HepG2 (cell line): ENCODE data around the gene KRTDAP. TPM values are rescaled to one million over a fixed set of nuclear protein-coding genes. Genes with fewer than 3 reads are reported as not detected.

Experiments
- ATAC-seq: fragments of 200-7000 bp; cut with Tn5 transposase; 3 replicates; pipeline ENCODE4 v1.9.1; 2020; ENCODE audit warnings: mild to moderate bottlenecking, moderate library complexity
- BruUV-seq: library from RNA; stranded (reverse); fragments of 400-500 nt; replicated peaks from 2 replicates; lab custom pipeline; 2021; lab: Mats Ljungman, UMichigan
- CTCF ChIA-PET: fragments of 300-600 bp; formaldehyde crosslinking; extraction: SDS; loops from one replicate; lab custom pipeline; 2021; ENCODE audit warnings: low total read pairs, inconsistent platforms, low intra/inter-chr PET ratio; lab: Yijun Ruan, JAX
- POLR2A ChIA-PET: fragments of 350-600 bp; sonication (Branson Sonifier 250); formaldehyde crosslinking; loops from one replicate; lab custom pipeline; 2020; ENCODE audit warnings: antibody characterized with exemption, inconsistent platforms; lab: Yijun Ruan, JAX
- DNase-seq: peaks from one replicate; pipeline ENCODE4 v3.0.0-alpha.2; 2015; ENCODE audit warnings: low spot score
- FAIRE-seq: peaks from 3 replicates; lab custom pipeline; 2011; peaks lifted over from hg19 to GRCh38; lab: Jason Lieb, UNC
- H2AFZ ChIP-seq: one replicate; pipeline ENCODE4 v1.6.1; 2011; ENCODE audit warnings: low read length, inconsistent platforms
- H3K27ac ChIP-seq: fragments of 300-600 bp; 3 replicates; pipeline ENCODE4 v1.8.0; 2011; ENCODE audit warnings: mixed run types, mild to moderate bottlenecking, mixed read lengths, low read length, inconsistent platforms; ENCODE audit not compliant: insufficient read depth; ENCODE audit errors: extremely low read length
- H3K27me3 ChIP-seq, 2 experiments: fragments of 200-600 bp in 1 of 2; 2 replicates in 1 of 2; 3 replicates in 1 of 2; pipeline versions ENCODE4 v1.6.0 to v1.8.0; 2011; ENCODE audit warnings: low read length in 2 of 2, mild to moderate bottlenecking in 2 of 2, moderate library complexity in 2 of 2, inconsistent platforms in 1 of 2; ENCODE audit not compliant: insufficient read depth in 2 of 2, control insufficient read depth in 1 of 2
- H3K36me3 ChIP-seq, 2 experiments: fragments of 200-600 bp in 1 of 2; replicated peaks in 1 of 2; 2 replicates in 1 of 2; 3 replicates in 1 of 2; pipeline versions ENCODE4 v1.5.1 to v1.8.0; 2011; ENCODE audit warnings: low read length in 2 of 2, inconsistent platforms in 1 of 2; ENCODE audit not compliant: insufficient read depth in 2 of 2, control insufficient read depth in 1 of 2
- H3K4me1 ChIP-seq: 2 replicates; pipeline ENCODE4 v1.5.1; 2012; ENCODE audit warnings: low read length, inconsistent platforms; ENCODE audit not compliant: insufficient read depth
- H3K4me2 ChIP-seq: 2 replicates; pipeline ENCODE4 v1.6.0; 2011; ENCODE audit warnings: low read depth, low read length, inconsistent platforms
- H3K4me3 ChIP-seq, 3 experiments: fragments of 200-600 bp in 1 of 3; sonication (generic), shearing (Covaris generic) in 1 of 3; replicated peaks in 1 of 3; 2 replicates each; pipeline ENCODE4 v1.5.1; 2011 to 2016; ENCODE audit warnings: low read length in 3 of 3, inconsistent platforms in 2 of 3, low read depth in 2 of 3, mild to moderate bottlenecking in 2 of 3, control low read depth in 1 of 3, mixed read lengths in 1 of 3; ENCODE audit not compliant: insufficient read depth in 1 of 3
- H3K79me2 ChIP-seq: one replicate; pipeline ENCODE4 v1.6.1; 2011; ENCODE audit warnings: low read length, inconsistent platforms; ENCODE audit not compliant: insufficient read depth
- H3K9ac ChIP-seq: 2 replicates; pipeline ENCODE4 v1.6.0; 2011; ENCODE audit warnings: mild to moderate bottlenecking, low read depth, low read length, inconsistent platforms; ENCODE audit not compliant: insufficient read depth
- H3K9me3 ChIP-seq: 2 replicates; pipeline ENCODE4 v1.5.1; 2012; ENCODE audit warnings: mild to moderate bottlenecking, low read length
- H4K20me1 ChIP-seq: 2 replicates; pipeline ENCODE4 v1.6.0; 2011; ENCODE audit warnings: inconsistent platforms, mild to moderate bottlenecking, low read length, moderate library complexity; ENCODE audit not compliant: insufficient read depth
- GTF2F1 ChIP-seq: fragments of 150-350 bp; IDR thresholded peaks from 2 replicates; pipeline ENCODE4 v1.6.1; 2014; ENCODE audit warnings: low read length
- MEIS2 ChIP-seq: sonication (generic); formaldehyde crosslinking; IDR thresholded peaks from 2 replicates; pipeline ENCODE4 v1.9.0; 2021; ENCODE audit warnings: mild to moderate bottlenecking, missing genetic modification reagents
- NFE2 ChIP-seq: sonication (generic); formaldehyde crosslinking; IDR thresholded peaks from 2 replicates; pipeline ENCODE4 v1.4.0; 2020; ENCODE audit warnings: missing genetic modification reagents
- STAT5B ChIP-seq: sonication (generic); formaldehyde crosslinking; IDR thresholded peaks from 2 replicates; pipeline ENCODE4 v1.4.0; 2020; ENCODE audit warnings: missing genetic modification reagents
- TEAD3 ChIP-seq: optimal IDR thresholded peaks from 2 replicates; pipeline ENCODE3; 2016; ENCODE audit warnings: borderline replicate concordance
- U2AF1 ChIP-seq: fragments of 200-400 bp; formaldehyde crosslinking; optimal IDR thresholded peaks from 2 replicates; pipeline ENCODE3; 2017; ENCODE audit warnings: mild to moderate bottlenecking, low read depth, low read length
- ZBED4 ChIP-seq: sonication (generic); formaldehyde crosslinking; IDR thresholded peaks from 2 replicates; pipeline ENCODE4 v1.4.0; 2020; ENCODE audit warnings: missing genetic modification reagents, borderline replicate concordance
- ZBTB42 ChIP-seq: sonication (generic); formaldehyde crosslinking; IDR thresholded peaks from 2 replicates; pipeline ENCODE4 v1.5.0; 2020; ENCODE audit warnings: mild to moderate bottlenecking, missing genetic modification reagents
- ZNF530 ChIP-seq: sonication (generic); formaldehyde crosslinking; IDR thresholded peaks from 2 replicates; pipeline ENCODE4 v1.5.0; 2020; ENCODE audit warnings: low read depth, mild to moderate bottlenecking, missing genetic modification reagents
- WGBS: methylation state at CpG from one replicate; pipeline ENCODE4 v1.1.6; 2017; ENCODE audit warnings: low lambda C conversion rate; 5-methylcytosine and 5-hydroxymethylcytosine counted together
- in situ Hi-C: cut with HindIII; loops from 2 replicates; pipeline ENCODE4 v1.10.0; 2017; ENCODE audit warnings: low pct_unique_long_range_greater_than_20kb; ENCODE audit not compliant: extremely low pct_ligation_motif_present
- intact Hi-C: fragments of 100-400 bp; cut with micrococcal nuclease; formaldehyde crosslinking; loops from one replicate; pipeline ENCODE4 v1.10.0; 2022; ENCODE audit not compliant: unreplicated experiment
- polyA plus RNA-seq, 8 experiments: library from polyadenylated mRNA; depleted of rRNA in 3 of 8; stranded (reverse) in 7 of 8; unstranded in 1 of 8; fragments of >200 nt; fragmentation: Illumina TruSeq in 4 of 8; extraction: Trizol in 4 of 8; gene quantifications; 2 replicates each; pipeline versions ENCODE4 v1.2.1 to v1.2.3, GENCODE V29; 2011 to 2016; ENCODE audit warnings: low read depth in 4 of 8, missing spikeins in 1 of 8, mixed read lengths in 1 of 8; ENCODE audit not compliant: insufficient read depth in 1 of 8
- total RNA-seq, 5 experiments: library from RNA; depleted of rRNA; stranded (reverse); fragments of >200 nt; fragmentation: Illumina TruSeq; extraction: Trizol; gene quantifications; 2 replicates each; pipeline ENCODE4 v1.2.3, GENCODE V29; 2016; ENCODE audit warnings: low read depth in 1 of 5

KRTDAP gene
- total and polyA plus RNA-seq, 2 of the 13 experiments (the other 11 are each of a cell fraction or from before 2014, with no cell fraction given) = 0.86 to 1.5 TPM

- peaks cover 10 to 33% of the 10 kb centered on the region in 2 experiments for H3K27me3 ChIP-seq
- H3K9me3 ChIP-seq = no peaks in the 10 kb centered on the region
- in situ Hi-C loops = no loop called here
- CTCF ChIA-PET = no interaction called here
- H3K27ac ChIP-seq = no peak within 1 kb of the TSS
- no peaks in the 10 kb centered on the region for H4K20me1 ChIP-seq
- H2AFZ ChIP-seq = no peak within 1 kb of the TSS
- 8% methylated on average over 11 of the region's 11 CpGs for WGBS
- no peak within 1 kb of the TSS for H3K4me2 ChIP-seq
- FAIRE-seq (no peak), ATAC-seq (no peak), DNase-seq (no peak)
- H3K4me1 ChIP-seq = peaks cover 27% of the 10 kb centered on the region
- POLR2A ChIA-PET = no interaction called here
- H3K79me2 ChIP-seq = no peaks in the 10 kb centered on the region
- no TSS peak for BruUV-seq
- intact Hi-C loops = no loop called here
- H3K9ac ChIP-seq = no peak within 1 kb of the TSS
- TF ChIP-seq GTF2F1 (no peak), U2AF1 (no peak), NFE2 (CRISPR knock-in tag) (no peak), ZNF530 (CRISPR knock-in tag) (no peak), ZBED4 (CRISPR knock-in tag) (no peak), STAT5B (CRISPR knock-in tag) (no peak), TEAD3 (CRISPR knock-in tag) (no peak), MEIS2 (no peak), ZBTB42 (CRISPR knock-in tag) (no peak)
- no peak within 1 kb of the TSS for H3K4me3 ChIP-seq
- H3K36me3 ChIP-seq = no peaks in the 10 kb centered on the region
Observed at GRCh38 chr19:35528218-35529038, 38.2 kb upstream of the KRTDAP start, which contains the start of gene SBSN. Gene SBSN (minus strand): TSS chr19:35528311. CDS start chr19:35528281, 30 bp downstream.
